NCI-H1092 (cell line): ENCODE measurements around the gene TNK1.
"Not testable (repeated sequence)": the region's sequence is repeated elsewhere in the genome, so short reads cannot be mapped to it uniquely, and the experiment has no call there.

Experiments used
- DNase-seq: peaks from one replicate; lab custom pipeline; 2025; lab: John Stamatoyannopoulos, UW

Gene TNK1

GRCh38 chr17:7380855-7381683 is at the start of gene TNK1:
TNK1 (plus strand) TSS chr17:7381089; CDS start chr17:7382927, 1,838 bp downstream.
- no peak for DNase-seq

- DNase-seq: no peak
Measured at GRCh38 chr17:7332111-7332510, 48.8 kb upstream of the TNK1 start.

GRCh38 chr17:7332600-7333069 is 48.3 kb upstream of the TNK1 start:
- not testable (repeated sequence) for DNase-seq

- DNase-seq: no peak
Measured at GRCh38 chr17:7334938-7335538, 45.9 kb upstream of the TNK1 start.

DNA sequence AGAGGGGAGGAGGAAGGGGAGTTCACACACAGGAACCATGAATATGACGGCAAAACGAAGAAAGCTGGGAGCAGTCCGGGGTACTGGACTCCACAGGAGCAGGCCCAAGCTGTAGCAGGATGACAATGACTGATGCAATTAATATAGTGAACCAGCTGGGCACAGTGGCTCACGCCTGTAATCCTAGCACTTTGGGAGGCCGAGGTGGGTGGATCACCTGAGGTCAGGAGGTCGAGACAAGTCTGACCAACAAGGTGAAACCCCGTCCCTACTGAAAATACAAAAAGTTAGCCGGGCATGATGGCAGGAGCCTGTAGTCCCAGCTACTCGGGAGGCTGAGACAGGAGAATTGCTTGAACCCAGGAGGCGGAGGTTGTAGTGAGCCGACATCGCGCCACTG is 45.1 kb upstream of the TNK1 start:
- not testable (repeated sequence) for DNase-seq

GRCh38 chr17:7336240-7337175 is 44.4 kb upstream of the TNK1 start, which contains the start of gene ACAP1:
ACAP1 (plus strand) TSS chr17:7336529; CDS start chr17:7336735, 206 bp downstream.
- no peak for DNase-seq

DNA sequence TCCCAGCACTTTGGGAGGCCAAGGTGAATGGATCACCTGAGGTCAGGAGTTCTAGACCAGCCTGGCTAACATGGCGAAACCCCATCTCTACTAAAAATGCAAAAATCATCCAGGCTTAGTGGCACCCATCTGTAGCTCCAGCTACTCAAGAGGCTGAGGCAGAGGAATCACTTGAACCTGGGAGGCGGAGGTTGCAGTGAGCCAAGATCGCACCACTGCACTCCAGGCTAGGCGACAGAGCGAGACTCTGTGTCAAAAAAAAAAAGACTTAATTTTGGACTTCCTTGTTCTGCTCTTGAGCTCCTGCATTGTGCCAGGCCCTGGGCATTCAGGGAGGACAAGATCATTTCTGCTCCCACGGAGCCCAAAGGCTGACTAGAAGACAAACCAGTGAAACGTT is 43.3 kb upstream of the TNK1 start:
- not testable (repeated sequence) for DNase-seq

- no peak for DNase-seq
Measured at GRCh38 chr17:7340179-7340578, 40.7 kb upstream of the TNK1 start.

- DNase-seq: no peak
Measured at GRCh38 chr17:7341842-7342241, 39.0 kb upstream of the TNK1 start.

- DNase-seq: no peak
Measured at GRCh38 chr17:7343250-7343649, 37.6 kb upstream of the TNK1 start.

- DNase-seq: no peak
Measured at GRCh38 chr17:7346761-7347614, 33.9 kb upstream of the TNK1 start.

GRCh38 chr17:7347630-7348477 is 33.0 kb upstream of the TNK1 start:
- DNase-seq: no peak

DNA sequence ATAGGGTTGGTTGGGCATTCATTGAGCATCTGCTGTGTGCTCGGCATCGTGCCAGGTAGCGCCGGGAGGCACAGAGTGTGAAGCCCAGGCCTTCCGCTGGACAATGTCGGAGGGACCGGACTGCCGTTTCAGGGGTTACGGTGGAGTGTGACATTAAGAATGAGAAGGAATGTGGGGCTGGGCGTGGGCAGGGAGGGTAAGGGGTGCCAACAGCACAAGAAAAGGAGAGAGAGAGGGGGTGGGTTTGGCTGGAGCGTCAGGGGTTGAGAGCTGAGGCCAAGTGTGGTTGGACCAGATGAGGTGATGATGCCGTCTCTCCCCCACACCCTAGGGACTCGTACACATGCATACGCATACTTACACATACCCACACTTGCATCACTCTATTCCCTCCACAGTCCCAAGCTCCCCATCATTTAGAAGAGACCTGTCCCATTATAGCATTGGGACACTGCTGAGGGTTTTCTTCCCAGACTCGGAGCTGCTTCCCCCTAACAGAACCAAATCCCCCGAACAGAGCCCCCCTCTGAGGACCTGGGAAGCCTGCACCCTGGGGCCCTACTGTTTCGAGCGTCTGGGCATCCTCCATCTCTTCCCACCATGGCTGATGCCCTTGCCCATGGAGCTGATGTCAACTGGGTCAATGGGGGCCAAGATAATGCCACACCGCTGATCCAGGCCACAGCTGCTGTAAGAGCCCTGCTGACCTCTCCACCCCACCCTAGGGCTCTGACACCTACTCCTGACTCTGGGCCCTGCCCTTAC is 32.2 kb upstream of the TNK1 start:
- DNase-seq: no peak

GRCh38 chr17:7351665-7352502 is 29.0 kb upstream of the TNK1 start, which contains the start of gene KCTD11:
KCTD11 (plus strand) TSS chr17:7352162.
- DNase-seq: no peak

- no peak for DNase-seq
Measured at GRCh38 chr17:7352503-7352889, 28.4 kb upstream of the TNK1 start.

DNA sequence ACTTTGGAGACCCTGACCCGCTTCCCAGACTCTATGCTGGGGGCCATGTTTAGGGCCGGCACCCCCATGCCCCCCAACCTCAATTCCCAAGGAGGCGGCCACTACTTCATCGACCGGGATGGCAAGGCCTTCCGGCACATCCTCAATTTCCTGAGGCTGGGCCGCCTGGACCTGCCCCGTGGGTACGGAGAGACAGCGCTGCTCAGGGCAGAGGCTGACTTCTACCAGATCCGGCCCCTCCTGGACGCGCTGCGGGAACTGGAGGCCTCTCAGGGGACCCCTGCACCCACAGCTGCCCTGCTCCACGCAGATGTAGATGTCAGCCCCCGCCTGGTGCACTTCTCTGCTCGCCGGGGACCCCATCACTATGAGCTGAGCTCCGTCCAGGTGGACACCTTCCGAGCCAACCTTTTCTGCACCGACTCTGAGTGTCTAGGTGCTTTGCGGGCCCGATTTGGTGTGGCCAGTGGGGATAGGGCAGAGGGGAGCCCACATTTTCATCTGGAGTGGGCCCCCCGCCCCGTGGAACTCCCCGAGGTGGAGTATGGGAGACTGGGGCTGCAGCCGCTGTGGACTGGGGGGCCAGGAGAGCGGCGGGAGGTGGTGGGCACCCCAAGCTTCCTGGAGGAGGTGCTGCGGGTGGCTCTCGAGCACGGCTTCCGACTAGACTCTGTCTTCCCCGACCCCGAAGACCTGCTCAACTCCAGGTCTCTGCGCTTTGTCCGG is 27.8 kb upstream of the TNK1 start:
- DNase-seq: no peak

DNA sequence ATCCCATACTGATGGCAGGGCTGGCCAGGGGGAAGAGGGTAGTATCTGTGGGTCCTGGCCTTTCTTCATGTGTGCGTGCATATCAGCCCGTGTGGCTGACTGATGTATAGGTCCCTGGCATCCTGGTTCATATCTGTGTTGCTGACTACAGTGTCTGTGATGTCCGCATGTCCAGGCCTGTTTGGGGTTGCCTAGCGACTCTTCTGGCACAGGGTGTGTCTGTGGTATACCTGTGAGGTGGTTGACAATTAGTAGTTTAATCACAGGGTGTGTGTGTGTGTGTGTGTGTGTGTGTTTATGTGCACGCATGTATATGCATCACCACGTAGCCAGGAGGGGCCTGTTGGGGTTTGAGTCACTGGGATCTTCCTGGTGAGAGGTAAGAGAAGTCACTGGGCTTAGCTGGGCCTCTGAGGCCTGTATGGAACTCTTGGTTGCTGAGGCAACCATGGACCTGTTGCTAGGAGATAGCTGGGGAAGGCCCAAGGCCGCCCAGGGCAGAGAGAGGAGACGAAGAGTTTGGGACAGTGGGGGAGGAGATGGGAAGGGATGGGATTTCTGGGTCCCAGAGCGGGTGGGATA is 26.5 kb upstream of the TNK1 start:
- DNase-seq: no peak
